ENCODE data around the gene MYBPH.

MYBPH gene

DNA sequence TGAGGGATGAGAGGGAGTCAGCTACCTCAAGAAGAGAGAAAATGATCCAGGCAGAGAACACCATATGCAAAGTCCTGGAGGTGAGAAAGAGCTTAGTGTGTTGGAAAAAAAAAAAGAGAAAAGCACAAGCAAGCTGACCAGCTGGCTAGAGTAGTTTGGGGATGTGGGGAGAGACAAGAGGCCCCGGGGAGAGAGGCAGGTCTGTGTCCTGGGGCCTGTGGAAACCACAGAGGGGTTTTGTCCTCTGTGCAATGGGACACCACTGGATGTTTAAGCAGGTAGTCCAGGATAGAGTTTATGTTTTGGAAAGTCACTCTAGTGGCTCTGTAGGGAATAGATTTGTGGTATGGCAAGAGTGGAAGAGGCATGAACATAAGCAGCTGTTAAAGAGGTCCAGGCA, 25.3 kb upstream of the MYBPH start:
- no peak for DNase-seq (ENCODE audit: low read depth)

DNA sequence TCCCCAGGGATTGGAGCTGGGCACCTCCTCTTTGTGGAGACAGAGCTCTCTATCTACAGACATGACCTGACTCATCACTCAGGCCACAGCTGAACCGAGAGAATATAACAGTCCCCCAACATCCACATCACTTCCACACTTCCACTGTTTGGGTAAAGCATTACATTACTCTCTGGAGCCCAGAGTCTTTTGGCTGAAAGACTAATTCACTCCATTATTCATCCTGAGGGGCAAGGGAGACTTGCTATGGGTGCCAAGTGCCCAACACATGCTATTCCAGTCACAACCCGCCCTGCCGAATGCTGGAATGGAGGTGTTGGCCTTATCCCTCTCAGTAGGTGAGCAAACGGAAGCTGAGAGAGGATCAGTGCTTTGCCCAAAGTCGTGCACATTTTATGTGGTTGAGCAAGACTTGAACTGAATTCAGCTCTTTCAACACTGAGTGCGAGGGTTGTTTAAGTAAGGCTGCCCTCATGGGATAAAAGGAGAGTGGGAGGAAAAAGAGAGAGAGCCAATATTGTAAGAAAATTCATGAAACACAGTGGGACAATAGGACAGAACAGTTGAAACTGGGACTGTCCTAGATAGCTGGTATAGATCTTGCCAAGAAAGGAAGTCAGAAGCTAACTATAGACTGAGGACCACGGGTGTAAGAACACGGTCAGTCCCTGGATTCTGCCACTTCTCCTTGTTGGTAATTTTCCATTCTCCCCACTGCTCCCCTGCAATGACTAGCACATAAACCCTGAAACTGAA, 24.4 kb upstream of the MYBPH start:
- no peak for DNase-seq (ENCODE audit: low read depth)

DNA sequence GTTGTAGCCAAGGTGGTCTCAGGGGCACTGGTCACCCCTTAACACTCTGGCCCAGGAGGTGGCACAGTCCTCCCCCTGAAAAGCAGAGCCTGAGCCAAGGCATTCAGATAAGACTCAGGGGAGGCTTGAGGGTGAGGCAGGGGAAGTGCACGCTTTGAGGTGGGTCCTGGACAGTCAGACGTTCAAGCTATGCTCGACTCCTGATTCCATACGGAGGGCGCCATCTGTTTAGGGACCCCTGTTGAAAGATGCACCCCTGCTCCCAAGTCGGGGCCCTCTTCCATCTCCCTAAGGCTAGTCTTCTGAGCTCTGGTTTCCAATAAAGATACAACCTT, 23.8 kb upstream of the MYBPH start:
- DNase-seq (ENCODE audit: low read depth), result no peak

DNA sequence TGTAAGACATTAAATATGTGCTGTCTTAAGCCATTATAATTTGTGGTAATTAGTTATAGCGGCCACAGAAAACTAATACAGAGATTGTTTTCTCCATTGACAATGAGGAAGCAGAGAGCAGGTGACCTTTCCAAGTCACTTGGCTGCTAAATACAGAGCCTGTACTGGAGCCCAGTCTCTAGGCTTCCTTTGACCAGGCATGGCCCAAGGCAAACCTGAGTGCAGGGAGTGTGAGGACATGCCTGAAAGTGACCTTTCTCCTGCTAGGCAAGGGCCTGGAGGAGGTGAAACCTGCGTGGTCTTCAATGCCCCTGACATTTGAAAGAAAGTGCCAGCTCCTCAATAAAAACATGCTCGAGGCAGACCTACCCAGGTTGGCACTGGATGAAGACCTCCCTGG, 23.4 kb upstream of the MYBPH start:
- no peak for DNase-seq (ENCODE audit: low read depth)

DNA sequence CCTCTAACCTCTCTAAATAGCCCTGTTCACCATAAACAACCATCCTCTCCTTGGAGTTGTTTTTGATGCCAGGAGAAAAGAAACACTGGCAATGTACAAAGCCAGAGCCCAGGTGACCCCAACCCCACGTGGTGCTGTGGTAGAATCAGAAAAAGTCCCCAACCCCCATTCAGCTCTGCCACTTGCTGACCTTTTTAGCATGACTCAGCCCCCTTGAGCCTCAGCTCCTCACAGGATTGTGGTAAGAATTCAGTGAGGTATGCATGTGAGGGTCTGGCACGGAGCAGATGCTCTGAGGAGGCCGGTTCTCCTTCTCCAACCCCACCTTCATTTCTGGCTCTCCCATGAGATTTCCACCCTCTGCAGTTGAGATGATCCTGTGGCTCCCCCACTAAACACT, 22.0 kb upstream of the MYBPH start:
- DNase-seq (ENCODE audit: low read depth), result no peak

DNA sequence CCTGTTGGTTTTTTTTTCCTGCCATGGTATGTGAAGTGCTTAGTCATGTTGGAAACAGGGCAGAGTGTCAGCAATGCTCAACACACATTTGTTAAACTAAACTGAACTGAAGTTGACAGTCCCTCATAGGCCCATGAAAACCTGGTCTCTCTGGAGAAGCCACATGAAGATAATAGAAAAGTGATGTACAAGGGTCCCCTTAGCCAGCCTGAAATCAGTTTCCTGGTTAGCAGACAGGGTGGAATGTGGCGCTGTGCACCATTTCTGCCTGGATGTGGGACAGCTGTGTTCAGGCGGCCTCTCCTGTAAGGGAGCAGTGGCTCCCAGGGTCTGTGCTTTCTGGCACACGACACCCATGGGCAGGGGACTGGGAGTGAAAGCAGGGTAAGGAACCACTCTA, 20.7 kb upstream of the MYBPH start:
- DNase-seq (ENCODE audit: low read depth), result no peak

DNA sequence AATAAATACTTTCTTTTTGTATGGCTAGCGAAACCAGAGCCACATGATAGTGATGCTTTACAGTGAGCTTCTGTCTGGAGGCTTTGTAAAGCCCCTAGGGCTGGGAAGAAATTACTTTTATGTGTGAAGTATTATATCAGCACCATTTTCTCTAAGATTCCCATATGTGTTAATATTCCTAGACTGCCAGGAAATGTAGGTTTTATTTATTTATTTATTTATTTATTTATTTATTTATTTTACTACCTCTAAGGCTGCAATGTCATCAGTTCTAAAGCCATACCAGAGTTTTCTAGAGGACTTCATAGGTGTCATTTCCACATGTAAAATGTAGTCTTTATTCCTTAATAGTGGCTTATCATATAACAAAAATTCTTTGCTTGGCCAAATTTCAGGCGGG, 15.3 kb upstream of the MYBPH start:
- no peak for DNase-seq (ENCODE audit: low read depth)

DNA sequence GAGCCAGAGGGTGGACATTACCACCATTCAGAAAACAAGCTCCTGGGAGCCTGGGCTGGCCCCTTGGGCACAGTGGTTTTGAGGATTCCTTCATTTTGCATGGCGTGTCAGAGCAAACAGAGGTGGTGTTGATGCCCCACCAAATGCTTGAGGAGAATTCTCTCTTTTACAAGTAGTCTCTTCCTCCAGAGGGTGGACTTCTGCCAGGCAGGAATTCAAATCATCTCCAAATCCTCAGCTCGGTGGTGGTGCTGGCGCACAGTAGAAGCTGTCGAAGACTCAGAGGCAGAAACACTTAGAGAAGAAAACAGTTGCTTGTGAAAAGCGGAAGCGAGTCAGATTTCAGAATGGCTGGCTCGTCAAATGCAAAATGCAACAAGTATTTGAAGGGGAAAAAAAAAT, 14.3 kb upstream of the MYBPH start:
- no peak for DNase-seq (ENCODE audit: low read depth)

DNA sequence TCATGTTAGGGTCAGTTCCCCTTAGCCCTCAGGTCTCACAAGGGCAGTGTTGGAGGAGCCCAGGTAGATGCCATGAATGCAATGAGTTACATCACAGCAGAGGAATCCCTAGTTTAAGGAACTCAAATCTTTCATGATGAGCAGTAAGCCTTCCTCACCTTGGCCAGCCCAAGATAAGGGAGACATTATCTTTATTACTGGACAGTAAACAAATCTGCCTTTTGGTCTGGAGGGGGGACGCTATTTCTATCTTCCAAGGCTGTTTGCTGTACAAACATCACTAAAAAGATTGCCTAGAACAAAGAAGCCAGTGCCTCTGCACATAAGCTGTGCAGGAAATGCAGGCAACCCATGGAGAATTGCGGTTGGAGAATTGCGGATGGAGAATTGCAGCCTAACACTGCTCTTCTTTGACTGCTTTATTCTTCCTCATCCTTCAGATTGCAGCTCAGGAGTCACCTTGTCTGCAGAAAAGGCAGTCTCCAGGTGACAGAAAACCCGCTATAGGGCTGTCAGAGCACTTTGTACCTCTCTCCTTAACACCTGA, 13.1 kb upstream of the MYBPH start:
- DNase-seq (ENCODE audit: low read depth), result no peak

DNA sequence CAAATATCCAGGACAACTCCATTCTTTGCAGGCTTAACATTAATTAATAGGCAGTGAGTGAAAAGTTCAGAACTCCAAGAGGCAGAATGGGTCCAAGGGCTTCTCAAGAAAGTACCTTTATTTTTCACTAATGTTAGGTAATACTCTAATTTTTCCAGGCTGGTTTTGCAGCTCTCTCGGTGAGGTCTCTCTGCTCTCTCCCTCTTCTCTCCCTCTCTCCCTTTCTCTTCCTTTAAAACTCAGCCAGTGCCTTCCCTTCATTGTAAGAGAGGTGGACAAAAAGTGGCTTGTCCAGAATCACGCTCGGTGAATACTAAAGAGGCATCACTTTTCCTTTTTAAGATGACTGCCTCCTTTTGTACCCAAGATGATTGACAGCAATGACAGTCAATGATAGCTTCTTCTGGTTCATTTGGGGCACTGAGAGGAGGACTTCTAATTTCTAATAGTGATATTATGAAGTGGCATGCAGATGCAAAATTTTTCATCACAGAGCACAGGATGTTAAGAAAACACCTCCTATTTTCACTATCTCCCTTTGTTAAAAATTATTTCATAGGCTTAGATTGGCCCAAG, 12.2 kb upstream of the MYBPH start:
- DNase-seq (ENCODE audit: low read depth), result no peak

DNA sequence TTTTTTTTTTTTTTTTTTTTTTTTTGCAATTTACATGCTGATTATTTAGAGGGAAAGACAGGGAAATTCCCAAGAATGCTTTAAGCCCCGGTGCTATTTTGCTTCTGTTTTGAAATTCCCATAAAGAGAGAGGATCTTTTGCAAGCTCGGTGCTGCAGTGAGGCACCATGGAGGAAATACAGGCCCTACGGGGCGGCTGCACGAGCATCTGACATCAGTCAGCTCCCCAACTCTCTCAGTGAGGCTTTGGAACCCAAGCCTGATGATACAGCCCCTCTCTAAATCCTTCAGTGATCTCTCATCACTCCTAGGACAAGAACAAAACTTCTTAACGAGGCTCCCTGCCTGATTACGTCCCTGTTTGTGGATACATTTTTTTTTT, 11.7 kb upstream of the MYBPH start:
- no peak for DNase-seq (ENCODE audit: low read depth)

DNA sequence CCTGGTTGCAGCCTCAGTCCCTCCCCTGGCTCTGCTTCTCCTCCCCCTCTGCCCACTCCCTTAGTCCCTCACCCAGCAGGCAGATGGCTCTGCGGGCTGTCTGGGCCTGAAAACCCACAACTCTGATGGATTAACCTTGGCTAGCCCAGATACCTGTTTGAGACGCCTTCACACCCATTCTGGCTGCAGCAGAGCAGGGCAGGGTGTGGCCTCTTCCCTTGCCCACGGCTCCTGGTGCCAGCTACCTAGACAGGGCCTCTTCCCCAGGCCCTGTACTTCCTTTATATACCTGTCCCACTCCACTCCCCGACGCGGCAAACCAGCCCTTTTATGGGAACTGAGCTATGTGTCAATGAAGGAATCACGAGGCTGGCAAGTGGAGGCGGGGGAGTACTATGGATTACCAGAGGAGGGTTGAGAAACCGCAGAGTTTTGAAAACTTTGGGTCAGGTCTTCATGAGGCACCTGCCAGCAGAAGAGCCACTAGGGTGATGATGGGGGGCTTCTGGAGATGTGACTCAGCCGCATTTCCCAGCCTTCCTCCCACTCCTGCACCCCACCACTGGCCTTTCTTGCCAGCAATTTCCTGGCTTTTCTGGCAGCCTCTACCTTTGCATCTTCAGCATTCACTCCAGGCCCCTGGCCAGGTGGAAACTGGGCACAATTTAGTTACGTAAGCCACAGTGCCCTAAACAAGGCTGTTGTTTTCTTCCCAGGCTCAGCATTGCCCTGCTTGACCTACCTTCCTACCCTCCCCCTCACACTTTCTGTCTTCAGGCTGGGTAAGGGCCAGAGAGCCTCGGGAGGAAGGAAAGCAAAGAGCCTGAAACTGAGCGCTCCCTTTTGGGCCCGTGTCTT, 11.0 kb upstream of the MYBPH start, which contains the start of gene CHI3L1:
Gene CHI3L1 (minus strand): TSS at position 259 of the 858 bp plus-strand sequence. CDS start 81 bp downstream, at position 178.
- DNase-seq (ENCODE audit: low read depth), result no peak

DNA sequence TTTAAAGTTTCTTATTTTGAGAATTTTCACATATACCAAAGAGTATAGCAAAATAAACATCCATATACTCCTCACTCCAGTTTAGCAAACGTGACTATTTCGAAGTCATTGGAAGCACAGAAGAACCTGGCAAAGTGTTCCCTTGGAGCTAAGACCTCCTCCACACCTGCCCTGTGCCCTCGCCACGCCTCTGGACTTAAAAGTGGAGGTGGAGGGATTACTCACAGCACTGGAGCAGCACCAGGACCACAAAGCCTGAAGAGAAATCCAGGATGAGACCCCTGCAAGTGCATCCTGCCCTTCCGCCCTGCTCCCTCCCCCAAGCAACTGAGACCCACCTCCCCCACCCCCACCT, 10.4 kb upstream of the MYBPH start:
- DNase-seq (ENCODE audit: low read depth), result no peak

DNA sequence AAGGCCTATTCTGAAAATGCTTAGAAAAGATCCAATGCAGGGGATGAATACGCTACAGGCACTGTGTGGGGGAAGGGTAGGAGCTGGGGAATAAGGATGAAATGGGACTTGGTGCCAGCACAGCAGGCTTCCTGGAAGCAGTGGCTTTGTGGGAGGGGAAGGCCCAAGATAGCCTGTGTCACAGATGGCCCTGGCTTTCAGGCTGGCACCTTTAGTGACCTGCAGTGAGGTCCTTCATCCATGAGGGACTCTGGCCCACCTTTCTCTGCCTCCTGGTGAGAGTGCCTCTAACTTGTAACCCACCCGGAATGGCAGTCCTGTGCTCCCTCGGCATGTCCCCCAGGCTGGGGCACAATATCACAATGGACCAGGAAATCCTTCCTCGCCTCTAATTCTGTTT, 10.0 kb upstream of the MYBPH start:
- DNase-seq (ENCODE audit: low read depth), result no peak

DNA sequence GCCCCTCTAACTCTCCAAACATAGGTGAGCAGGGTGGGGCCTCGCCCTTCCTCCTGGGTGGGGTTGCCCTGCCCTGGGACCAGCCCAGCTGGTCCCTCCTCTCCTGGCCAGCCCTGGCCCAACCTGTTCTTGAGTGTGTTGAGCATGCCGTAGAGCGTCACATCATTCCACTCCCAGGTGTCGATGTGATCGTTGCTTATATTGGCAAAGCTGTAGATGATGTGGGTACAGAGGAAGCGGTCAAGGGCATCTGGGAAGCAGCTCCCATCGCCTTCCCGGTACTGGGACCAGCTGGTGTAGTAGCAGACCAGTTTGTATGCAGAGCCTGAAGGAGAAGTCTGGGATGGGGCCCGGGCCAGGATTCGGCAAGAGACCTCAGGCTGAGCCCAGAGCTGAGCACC, 9.4 kb upstream of the MYBPH start:
- DNase-seq (ENCODE audit: low read depth), result no peak

DNA sequence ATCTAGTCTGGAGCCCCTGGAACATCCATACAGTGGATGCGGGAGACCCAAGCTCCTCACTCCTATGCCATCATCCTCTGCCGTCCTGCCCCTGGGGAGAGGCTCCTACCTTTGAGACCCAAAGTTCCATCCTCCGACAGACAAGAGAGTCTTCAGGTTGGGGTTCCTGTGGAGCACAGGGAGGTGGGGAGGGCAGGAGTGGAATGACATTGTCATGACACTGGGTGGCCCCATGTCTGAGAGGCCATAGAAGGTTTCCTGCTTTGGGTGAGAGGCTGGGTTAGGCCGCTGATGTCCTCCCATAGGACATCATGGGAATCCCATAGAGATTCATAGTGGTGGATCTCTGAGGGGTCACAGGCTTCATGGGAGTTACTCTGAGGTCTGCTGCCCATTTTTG, 8.8 kb upstream of the MYBPH start:
- DNase-seq (ENCODE audit: low read depth), result no peak

DNA sequence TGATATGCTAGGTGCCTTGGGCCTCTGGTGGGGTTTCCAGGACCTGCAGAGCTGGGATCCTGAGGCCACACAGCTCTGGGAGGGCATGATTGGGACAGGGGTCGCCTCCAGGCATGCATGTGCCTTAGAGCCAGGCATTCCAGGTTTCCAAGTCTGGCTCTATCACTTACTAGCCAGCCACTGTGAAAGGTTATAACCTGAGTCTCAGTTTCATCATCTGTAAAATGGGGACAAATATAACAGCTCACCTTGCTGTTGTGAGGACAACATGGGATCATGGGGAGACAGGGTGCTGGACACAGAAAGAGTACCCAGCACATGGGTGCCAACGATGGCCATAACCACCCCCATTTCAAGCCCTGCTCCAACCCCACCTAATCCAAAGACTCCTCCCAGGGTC, 8.2 kb upstream of the MYBPH start:
- no peak for DNase-seq (ENCODE audit: low read depth)

DNA sequence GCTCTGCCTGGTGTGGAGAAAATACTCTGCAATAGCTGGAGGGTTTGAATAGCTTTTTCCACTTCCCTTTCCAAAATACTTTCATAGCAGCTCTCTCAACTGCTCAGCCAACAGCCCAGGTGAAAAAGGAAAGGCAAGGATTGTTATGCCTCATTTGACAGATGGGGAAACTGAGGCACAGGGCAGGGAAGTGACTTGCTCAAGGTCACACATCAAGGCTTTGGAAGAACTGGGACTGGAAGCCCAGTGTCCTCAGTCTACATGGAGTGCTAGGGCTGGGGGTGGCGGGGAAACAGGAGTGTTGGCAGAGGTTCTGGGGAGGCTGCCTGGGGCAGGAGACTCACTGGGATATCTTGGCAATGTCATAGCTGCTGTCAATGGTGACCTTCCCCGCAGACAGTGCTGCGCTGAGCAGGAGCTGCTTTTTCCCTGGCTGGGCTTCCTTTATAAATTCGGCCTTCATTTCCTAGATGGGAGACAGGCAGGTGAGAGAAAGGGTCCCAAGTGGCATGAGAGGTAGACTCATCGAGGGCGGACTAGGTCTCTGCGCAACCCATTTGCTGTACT, 6.8 kb upstream of the MYBPH start:
- no peak for DNase-seq (ENCODE audit: low read depth)

DNA sequence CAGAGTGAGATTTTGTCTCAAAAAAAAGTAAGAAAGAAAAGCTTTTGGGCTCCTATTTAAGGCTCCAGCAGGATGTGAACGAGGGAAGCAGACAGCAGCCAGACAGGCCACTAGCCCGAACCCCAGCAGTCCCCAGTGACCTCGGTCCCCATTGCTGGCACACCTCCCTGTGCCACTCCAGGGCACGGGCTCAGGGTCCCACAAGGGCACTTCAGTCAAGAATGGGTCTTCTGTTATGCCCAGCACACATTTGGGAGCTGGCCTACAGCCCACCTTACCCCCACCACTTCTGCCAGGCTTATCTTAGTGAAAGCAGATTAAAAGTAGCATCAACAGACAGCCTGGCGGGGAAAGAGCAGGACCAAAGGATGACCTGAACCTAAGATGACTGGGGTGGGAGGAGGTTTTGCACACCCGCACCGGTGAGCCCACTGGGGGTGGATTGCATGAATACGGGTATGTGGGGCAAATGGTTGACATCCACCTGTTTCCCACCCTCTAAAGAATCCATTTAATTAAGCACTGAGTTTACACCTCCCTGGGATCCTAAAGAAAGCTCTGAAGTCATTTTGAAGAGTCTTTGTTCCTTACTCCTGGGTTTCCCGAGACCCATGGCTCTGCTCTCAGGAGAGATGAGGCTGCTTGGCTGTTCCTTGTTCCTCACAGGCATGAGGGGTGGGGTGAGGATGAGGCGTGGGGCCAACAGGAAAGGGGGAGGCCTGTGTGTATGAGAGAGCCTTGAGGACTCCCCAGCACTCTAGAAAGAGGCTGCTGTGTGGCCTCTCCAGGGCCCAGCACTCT, 6.2 kb upstream of the MYBPH start:
- no peak for DNase-seq (ENCODE audit: low read depth)

DNA sequence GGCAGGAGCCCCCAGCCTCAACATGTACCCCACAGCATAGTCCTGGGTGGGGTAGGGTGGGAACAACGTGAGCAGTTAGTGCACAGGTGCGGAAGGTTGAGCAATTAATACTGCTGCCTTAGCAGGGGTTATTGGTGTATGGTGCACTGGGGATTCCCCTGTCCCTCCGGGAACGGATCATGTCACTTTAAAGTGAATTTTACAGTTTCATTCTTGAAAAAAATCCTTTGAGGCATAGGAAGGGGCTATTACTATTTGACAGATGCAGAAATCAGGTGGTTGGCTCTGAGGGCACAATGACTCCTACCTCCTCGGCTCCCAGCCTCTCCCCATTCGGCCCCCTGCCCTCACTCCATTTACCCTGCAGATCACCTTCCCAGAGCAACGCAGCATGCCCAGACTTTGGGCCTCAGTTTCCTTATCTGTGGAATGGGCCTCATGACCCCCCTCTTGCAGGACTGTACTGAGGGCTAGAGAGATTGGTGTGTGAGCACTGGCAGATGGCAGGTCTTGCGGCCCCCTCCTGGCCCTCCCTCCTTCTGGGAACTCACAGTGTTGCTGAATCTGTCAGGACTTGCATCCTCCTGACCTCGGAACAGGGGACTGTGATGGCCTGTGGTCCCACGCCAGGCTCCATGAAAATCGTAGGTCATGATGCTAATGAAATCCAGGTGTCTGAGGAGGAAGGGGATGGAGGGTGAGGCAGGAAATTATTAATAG, 5.1 kb upstream of the MYBPH start:
- no peak for DNase-seq (ENCODE audit: low read depth)

DNA sequence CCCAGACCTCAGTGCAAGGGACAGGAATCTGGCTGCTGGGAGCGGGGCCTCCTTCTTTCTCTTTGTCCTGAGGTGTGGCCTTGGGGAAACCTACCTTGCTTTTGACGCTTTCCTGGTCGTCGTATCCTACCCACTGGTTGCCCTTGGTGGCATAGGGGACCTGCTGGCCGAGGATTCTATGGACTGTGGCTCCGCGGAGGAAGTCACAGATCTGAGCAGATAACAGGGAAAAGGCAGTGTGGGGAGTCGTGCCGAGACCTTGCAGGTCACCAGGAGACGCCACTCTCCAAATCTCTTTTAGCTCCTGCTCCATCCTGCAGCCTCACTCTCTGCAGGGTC, 4.0 kb upstream of the MYBPH start:
- no peak for DNase-seq (ENCODE audit: low read depth)

Measured in stimulated activated CD8-positive, alpha-beta memory T cell treated with anti-CD3 and anti-CD28 coated beads, Interleukin-12 subunit alpha, Interleukin-12 subunit beta, amount 100 ng/mL, for 1 hour (primary cell).